Gastroesophageal sphincter (tissue), 4 donors: ENCODE data around the gene UBR4. TPM values are rescaled to one million over a fixed set of nuclear protein-coding genes. Genes with fewer than 3 reads are reported as not detected.

Source experiments
- ATAC-seq: fragments of 150-250 bp; one replicate; pipeline ENCODE4 v1.9.1; 2016; ENCODE audit warnings: mild to moderate bottlenecking, moderate library complexity
- H3K27ac ChIP-seq, 4 donors: fragments of 200-600 bp; sonication (generic) in 3 of 4; 1 replicate in 3 of 4; 2 replicates in 1 of 4; pipeline ENCODE4 v1.5.1; 2016 to 2019
- H3K27me3 ChIP-seq: fragments of 200-600 bp; sonication (generic); one replicate; pipeline ENCODE4 v1.5.1; 2019
- H3K36me3 ChIP-seq, 2 donors: fragments of 200-600 bp; sonication (generic); one replicate each; pipeline ENCODE4 v1.5.1; 2019; ENCODE audit warnings: control low read depth in 1 of 2
- H3K4me1 ChIP-seq, 3 donors: fragments of 200-600 bp; sonication (generic); 1 replicate in 2 of 3; 2 replicates in 1 of 3; pipeline ENCODE4 v1.5.1; 2016 to 2019; ENCODE audit warnings: control low read depth in 2 of 3
- H3K4me3 ChIP-seq, 2 donors: fragments of 200-600 bp; sonication (generic); one replicate each; pipeline ENCODE4 v1.5.1; 2019; ENCODE audit warnings: mild to moderate bottlenecking in 1 of 2, moderate library complexity in 1 of 2
- H3K9me3 ChIP-seq, 3 donors: fragments of 200-600 bp; sonication (generic); one replicate each; pipeline ENCODE4 v1.5.1; 2017 to 2019; ENCODE audit warnings: control low read depth in 2 of 3
- EP300 ChIP-seq: sonication (generic); formaldehyde crosslinking; IDR thresholded peaks from one replicate; pipeline ENCODE4 v1.6.1; 2017; ENCODE audit warnings: antibody characterized with exemption, mild to moderate bottlenecking
- POLR2A ChIP-seq, 2 donors: fragments of 450-650 bp; IDR thresholded peaks; one replicate each; pipeline ENCODE4 v1.6.1; 2017; ENCODE audit warnings: antibody characterized with exemption in 2 of 2, mild to moderate bottlenecking in 2 of 2, moderate library complexity in 1 of 2
- POLR2AphosphoS5 ChIP-seq: sonication (generic); formaldehyde crosslinking; IDR thresholded peaks from one replicate; pipeline ENCODE4 v1.6.1; 2017; ENCODE audit warnings: antibody characterized with exemption
- WGBS, 2 donors: methylation state at CpG; one replicate each; pipeline ENCODE4 v1.1.5; 2018; ENCODE audit warnings: low coverage in 1 of 2; 5-methylcytosine and 5-hydroxymethylcytosine counted together
- total RNA-seq, 4 donors: library from RNA; depleted of rRNA; stranded (reverse); fragments of >200 nt; gene quantifications; one replicate each; pipeline ENCODE4 v1.1.0, GENCODE V29; 2016
- TF ChIP-seq, protein P1 (sequence below), 4 experiments: fragments of 200-600 bp in 2 of 4; fragments of 450-650 bp in 2 of 4; sonication (generic) in 1 of 4; IDR thresholded peaks; one replicate each; pipeline ENCODE4 v1.5.1; 2017 to 2019; ENCODE audit warnings: antibody characterized with exemption in 4 of 4, mild to moderate bottlenecking in 2 of 4, moderate library complexity in 2 of 4

UBR4 gene
- total RNA-seq, 4 donors from 2014 or later = 79.3 to 200 (median 191) TPM

DNA sequence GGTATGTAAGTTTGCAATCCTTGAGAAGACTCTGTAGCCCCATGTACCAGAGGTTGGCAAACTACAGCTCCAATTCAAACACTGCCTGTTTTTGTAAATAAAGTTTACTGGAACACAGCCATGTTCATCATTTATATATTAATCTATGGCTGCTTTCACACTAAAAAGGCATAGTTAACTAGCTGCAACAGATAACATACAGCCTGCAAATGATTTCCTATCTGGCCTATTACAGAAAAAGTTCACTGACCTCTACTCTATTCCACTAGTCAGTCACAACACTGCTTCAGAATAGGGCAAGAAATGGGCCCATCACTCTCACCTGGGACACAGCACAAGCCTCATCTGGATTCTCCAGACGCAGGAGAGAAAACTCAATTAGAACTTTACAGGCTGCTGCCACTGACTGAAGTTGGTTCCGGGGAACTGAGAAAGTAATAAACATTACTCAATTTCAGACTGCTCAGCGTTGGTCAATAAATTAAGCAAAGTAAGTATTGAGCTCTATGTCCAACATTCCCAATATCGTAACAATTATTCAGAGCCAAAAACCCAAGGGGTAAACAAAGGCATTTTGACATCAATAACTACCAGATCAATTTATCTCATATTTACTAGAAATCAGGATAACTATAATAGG, 10.6 kb downstream of the UBR4 start:
- peaks cover under 1 to 61% (median 23%) of the 10 kb centered on the region in 3 donors for H3K4me1 ChIP-seq
- peaks cover 18 to 72% of the 10 kb centered on the region in 2 donors for H3K36me3 ChIP-seq
- TF ChIP-seq EP300 = no peak
- TF ChIP-seq POLR2A (IDR thresholded peaks at IDR 0.05) = no peak
- no peak for TF ChIP-seq POLR2AphosphoS5
- TF ChIP-seq, protein P1, sequence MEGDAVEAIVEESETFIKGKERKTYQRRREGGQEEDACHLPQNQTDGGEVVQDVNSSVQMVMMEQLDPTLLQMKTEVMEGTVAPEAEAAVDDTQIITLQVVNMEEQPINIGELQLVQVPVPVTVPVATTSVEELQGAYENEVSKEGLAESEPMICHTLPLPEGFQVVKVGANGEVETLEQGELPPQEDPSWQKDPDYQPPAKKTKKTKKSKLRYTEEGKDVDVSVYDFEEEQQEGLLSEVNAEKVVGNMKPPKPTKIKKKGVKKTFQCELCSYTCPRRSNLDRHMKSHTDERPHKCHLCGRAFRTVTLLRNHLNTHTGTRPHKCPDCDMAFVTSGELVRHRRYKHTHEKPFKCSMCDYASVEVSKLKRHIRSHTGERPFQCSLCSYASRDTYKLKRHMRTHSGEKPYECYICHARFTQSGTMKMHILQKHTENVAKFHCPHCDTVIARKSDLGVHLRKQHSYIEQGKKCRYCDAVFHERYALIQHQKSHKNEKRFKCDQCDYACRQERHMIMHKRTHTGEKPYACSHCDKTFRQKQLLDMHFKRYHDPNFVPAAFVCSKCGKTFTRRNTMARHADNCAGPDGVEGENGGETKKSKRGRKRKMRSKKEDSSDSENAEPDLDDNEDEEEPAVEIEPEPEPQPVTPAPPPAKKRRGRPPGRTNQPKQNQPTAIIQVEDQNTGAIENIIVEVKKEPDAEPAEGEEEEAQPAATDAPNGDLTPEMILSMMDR (IDR thresholded peaks at IDR 0.05) = no peak
- WGBS, 2 donors = 76 to 80% methylated on average over 2 to 4 of the region's 4 CpGs
- H3K4me3 ChIP-seq = no peak overlapping the region
- no peak for ATAC-seq
- no peak overlapping the region for H3K27ac ChIP-seq
- no peaks in the 10 kb centered on the region for H3K27me3 ChIP-seq
- H3K9me3 ChIP-seq = no peaks in the 10 kb centered on the region

DNA sequence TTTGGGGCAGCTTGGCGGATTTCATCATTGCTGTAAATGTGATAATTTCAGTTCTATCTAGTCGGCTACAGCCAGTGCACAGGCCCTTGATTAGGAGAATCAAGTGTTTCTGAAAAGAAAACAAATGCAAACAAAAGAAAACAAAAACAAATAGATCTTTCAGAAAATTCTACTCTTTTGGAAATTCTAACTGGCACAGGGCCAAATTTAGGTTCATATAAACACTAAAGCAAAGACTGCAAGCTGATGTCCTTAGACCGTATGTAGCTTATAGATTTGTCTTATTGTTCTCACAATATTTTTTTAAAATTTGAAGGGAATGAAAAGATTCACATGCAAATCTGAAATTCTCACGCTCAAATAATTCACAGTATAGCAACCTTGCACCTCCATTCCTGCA, 11.2 kb downstream of the UBR4 start:
- 57 to 86% methylated on average over 4 of the region's 4 CpGs for WGBS, 2 donors
- no peak overlapping the region for H3K27ac ChIP-seq
- no peaks in the 10 kb centered on the region for H3K9me3 ChIP-seq
- no peak overlapping the region for H3K4me3 ChIP-seq
- peaks cover 0 to 55% (median 21%) of the 10 kb centered on the region in 3 donors for H3K4me1 ChIP-seq
- TF ChIP-seq, protein P1 (IDR thresholded peaks at IDR 0.05) = no peak
- TF ChIP-seq EP300 = no peak
- no peak for ATAC-seq
- H3K27me3 ChIP-seq = no peaks in the 10 kb centered on the region
- peaks cover 23 to 78% of the 10 kb centered on the region in 2 donors for H3K36me3 ChIP-seq

DNA sequence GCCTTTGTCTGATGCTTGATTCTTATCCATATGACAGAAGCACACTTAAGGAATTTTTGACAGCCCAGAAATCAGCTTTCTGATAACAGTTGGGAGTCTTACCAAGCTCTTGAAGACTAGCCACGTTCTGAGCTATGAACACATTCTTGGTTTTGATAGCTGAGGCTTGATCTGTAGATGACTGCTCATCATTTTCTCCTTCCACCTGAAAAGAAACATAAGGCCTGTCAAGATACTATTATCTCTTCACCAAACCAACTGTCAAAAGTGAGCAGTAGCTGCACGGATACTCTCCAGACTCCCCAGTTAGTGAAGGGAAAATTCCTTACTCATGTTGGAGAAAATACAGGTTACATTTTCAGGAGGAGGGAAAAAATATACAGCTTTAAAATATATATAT, 12.2 kb downstream of the UBR4 start:
- WGBS, 2 donors = 29 to 47% methylated on average over 2 of the region's 2 CpGs
- Histone ChIP-seq H3K27me3 (no peaks in the 10 kb centered on the region), H3K4me1 (peaks cover 0 to 45% (median 12%) of the 10 kb centered on the region in 3 donors), H3K36me3 (peaks cover 24 to 88% of the 10 kb centered on the region in 2 donors), H3K4me3 (no peak overlapping the region), H3K27ac (no peak overlapping the region), H3K9me3 (no peaks in the 10 kb centered on the region)
- ATAC-seq = no peak
- TF ChIP-seq POLR2AphosphoS5 (no peak), POLR2A (IDR thresholded peaks at IDR 0.05) (no peak), EP300 (no peak)
- TF ChIP-seq, protein P1 (IDR thresholded peaks at IDR 0.05) = no peak

DNA sequence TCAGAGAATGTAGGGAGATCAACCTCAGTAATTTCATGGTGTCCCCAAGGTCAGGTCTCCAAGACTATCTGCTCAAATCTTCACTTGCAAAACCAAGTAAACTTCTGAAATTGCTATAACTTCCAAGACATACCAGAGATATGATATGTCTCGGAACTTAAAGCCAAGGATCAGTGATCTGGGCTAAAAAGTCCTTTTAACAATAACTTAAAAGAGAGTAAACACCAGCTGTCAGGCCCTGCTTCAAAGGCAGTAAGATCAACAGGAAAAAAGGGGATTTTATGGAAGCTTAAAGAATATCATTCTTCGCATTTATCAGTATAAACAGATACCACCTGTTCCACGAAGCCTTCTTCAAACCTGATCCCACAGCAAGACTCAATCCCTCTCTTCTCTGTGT, 13.7 kb downstream of the UBR4 start:
- Histone ChIP-seq H3K27me3 (no peaks in the 10 kb centered on the region), H3K36me3 (peaks cover 24 to 100% of the 10 kb centered on the region in 2 donors), H3K9me3 (no peaks in the 10 kb centered on the region), H3K4me3 (no peak overlapping the region), H3K4me1 (peaks cover 0 to 30% (median 3%) of the 10 kb centered on the region in 3 donors), H3K27ac (no peak overlapping the region)
- TF ChIP-seq POLR2A (IDR thresholded peaks at IDR 0.05) (no peak), EP300 (no peak), POLR2AphosphoS5 (no peak)
- TF ChIP-seq, protein P1 (IDR thresholded peaks at IDR 0.05) = no peak
- WGBS, 2 donors = 68 to 81% methylated on average over 3 of the region's 3 CpGs
- no peak for ATAC-seq

DNA sequence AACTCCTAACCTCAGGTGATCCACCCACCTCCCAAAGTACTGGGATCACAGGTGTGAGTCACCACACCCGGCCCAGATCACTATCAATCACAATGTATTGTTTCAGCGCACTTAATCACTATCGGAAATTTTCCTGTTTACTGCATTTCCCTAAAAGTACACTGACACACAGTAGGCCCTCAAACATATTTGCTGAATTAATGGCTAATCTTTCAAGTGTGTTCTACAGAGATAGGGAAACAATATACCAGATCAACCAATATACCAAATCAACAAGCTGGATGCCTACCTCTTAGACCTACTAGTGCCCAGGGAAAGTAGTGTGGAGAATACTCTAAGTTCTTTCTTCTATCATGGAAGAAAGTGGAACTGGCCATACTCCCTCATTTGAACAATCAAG, 17.1 kb downstream of the UBR4 start:
- peaks cover 19 to 99% of the 10 kb centered on the region in 2 donors for H3K36me3 ChIP-seq
- WGBS, 2 donors = 91 to 100% methylated on average over 1 to 3 of the region's 3 CpGs
- TF ChIP-seq POLR2AphosphoS5 (no peak), EP300 (no peak), POLR2A (IDR thresholded peaks at IDR 0.05) (no peak)
- TF ChIP-seq, protein P1 (IDR thresholded peaks at IDR 0.05) = no peak

More for the DNA sequence above, 17.1 kb downstream of the UBR4 start:
- no peak for ATAC-seq
- no peak overlapping the region for H3K27ac ChIP-seq
- H3K9me3 ChIP-seq = no peaks in the 10 kb centered on the region
- no peaks in the 10 kb centered on the region for H3K27me3 ChIP-seq
- peaks cover 0 to 15% (median 0%) of the 10 kb centered on the region in 3 donors for H3K4me1 ChIP-seq
- H3K4me3 ChIP-seq = no peak overlapping the region
